HepG2 (cell line): Measurements from ENCODE around the gene LZTR1. TPM values are rescaled to one million over a fixed set of nuclear protein-coding genes. Genes with fewer than 3 reads are reported as not detected.

Experiments used
- ARHGAP35 ChIP-seq: sonication (generic); formaldehyde crosslinking; IDR thresholded peaks from 2 replicates; pipeline ENCODE4 v1.9.0; 2022; ENCODE audit warnings: mild to moderate bottlenecking, inconsistent platforms, moderate library complexity, missing genetic modification reagents, borderline replicate concordance
- GFI1 ChIP-seq: sonication (generic); formaldehyde crosslinking; IDR thresholded peaks from 2 replicates; pipeline ENCODE4 v1.5.0; 2020; ENCODE audit warnings: missing genetic modification reagents, mild to moderate bottlenecking, borderline replicate concordance
- HOXA5 ChIP-seq: sonication (generic); formaldehyde crosslinking; IDR thresholded peaks from 2 replicates; pipeline ENCODE4 v1.4.0; 2020; ENCODE audit warnings: missing genetic modification reagents
- ISL2 ChIP-seq: sonication (generic); formaldehyde crosslinking; IDR thresholded peaks from 2 replicates; pipeline ENCODE4 v1.5.0; 2020; ENCODE audit warnings: missing genetic modification reagents
- MZF1 ChIP-seq: sonication (generic); formaldehyde crosslinking; IDR thresholded peaks from 2 replicates; pipeline ENCODE4 v1.8.1; 2023; ENCODE audit warnings: mild to moderate bottlenecking, missing genetic modification reagents, borderline replicate concordance
- NPAS2 ChIP-seq: sonication (generic); formaldehyde crosslinking; IDR thresholded peaks from 2 replicates; pipeline ENCODE4 v1.8.0; 2022; ENCODE audit warnings: mild to moderate bottlenecking, missing genetic modification reagents, borderline replicate concordance
- ONECUT2 ChIP-seq: sonication (generic); formaldehyde crosslinking; IDR thresholded peaks from 2 replicates; pipeline ENCODE4 v1.4.0; 2020; ENCODE audit warnings: missing genetic modification reagents
- RARG ChIP-seq: sonication (generic); formaldehyde crosslinking; IDR thresholded peaks from 2 replicates; pipeline ENCODE4 v1.4.0; 2020; ENCODE audit warnings: low read depth, mild to moderate bottlenecking, missing genetic modification reagents
- REPIN1 ChIP-seq: sonication (generic); formaldehyde crosslinking; IDR thresholded peaks from 2 replicates; pipeline ENCODE4 v1.8.0; 2022; ENCODE audit warnings: missing genetic modification reagents, low read depth, mild to moderate bottlenecking, borderline replicate concordance
- RERE ChIP-seq: IDR thresholded peaks from 2 replicates; pipeline ENCODE4 v1.6.1; 2016; ENCODE audit warnings: low read depth, missing genetic modification reagents, missing compliant biosample characterization
- ZFYVE20 ChIP-seq: sonication (generic); formaldehyde crosslinking; IDR thresholded peaks from 2 replicates; pipeline ENCODE4 v1.8.0; 2023; ENCODE audit warnings: low read depth, mild to moderate bottlenecking, moderate library complexity, missing genetic modification reagents, borderline replicate concordance
- ZNF292 ChIP-seq: sonication (generic); formaldehyde crosslinking; IDR thresholded peaks from 2 replicates; pipeline ENCODE4 v1.8.1; 2022; ENCODE audit warnings: mild to moderate bottlenecking, low read depth, missing genetic modification reagents, borderline replicate concordance
- ZNF318 ChIP-seq: sonication (generic); formaldehyde crosslinking; IDR thresholded peaks from 2 replicates; pipeline ENCODE4 v1.4.0; 2020; ENCODE audit warnings: mild to moderate bottlenecking, missing genetic modification reagents
- ZNF432 ChIP-seq: sonication (generic); formaldehyde crosslinking; IDR thresholded peaks from 2 replicates; pipeline ENCODE4 v1.5.0; 2020; ENCODE audit warnings: missing genetic modification reagents, mild to moderate bottlenecking, borderline replicate concordance
- polyA plus RNA-seq, 8 experiments: library from polyadenylated mRNA; depleted of rRNA in 3 of 8; stranded (reverse) in 7 of 8; unstranded in 1 of 8; fragments of >200 nt; fragmentation: Illumina TruSeq in 4 of 8; extraction: Trizol in 4 of 8; gene quantifications; 2 replicates each; pipeline versions ENCODE4 v1.2.1 to v1.2.3, GENCODE V29; 2011 to 2016; ENCODE audit warnings: low read depth in 4 of 8, missing spikeins in 1 of 8, mixed read lengths in 1 of 8; ENCODE audit not compliant: insufficient read depth in 1 of 8
- total RNA-seq, 5 experiments: library from RNA; depleted of rRNA; stranded (reverse); fragments of >200 nt; fragmentation: Illumina TruSeq; extraction: Trizol; gene quantifications; 2 replicates each; pipeline ENCODE4 v1.2.3, GENCODE V29; 2016; ENCODE audit warnings: low read depth in 1 of 5

Gene LZTR1
- total and polyA plus RNA-seq, 2 of the 13 experiments (the other 11 are each of a cell fraction or from before 2014, with no cell fraction given) = 21.8 to 22.4 TPM

- 0 out of 2 replicates have a peak, but pooled peaks have one; percentile 4 for TF ChIP-seq REPIN1
- TF ChIP-seq RARG = no peak
- no peak for TF ChIP-seq MZF1
- TF ChIP-seq ARHGAP35 (CRISPR knock-in tag) = no peak
- peak; percentile 51; the same call in 1 of the 2 replicates for TF ChIP-seq ZNF318 (CRISPR knock-in tag)
- 0 out of 2 replicates have a peak, but pooled peaks have one; percentile 40 for TF ChIP-seq HOXA5 (CRISPR knock-in tag)
- no peak for TF ChIP-seq ONECUT2 (CRISPR knock-in tag)
- TF ChIP-seq RERE (CRISPR knock-in tag) = no peak
- TF ChIP-seq ZFYVE20 (CRISPR knock-in tag) = no peak
- 0 out of 2 replicates have a peak, but pooled peaks have one; percentile 20 for TF ChIP-seq GFI1 (CRISPR knock-in tag)
- TF ChIP-seq ZNF432 (CRISPR knock-in tag) = no peak
- TF ChIP-seq ISL2 (CRISPR knock-in tag) = no peak
- no peak for TF ChIP-seq ZNF292 (CRISPR knock-in tag)
- 0 out of 2 replicates have a peak, but pooled peaks have one; percentile 32 for TF ChIP-seq NPAS2 (CRISPR knock-in tag)
These were observed 30.1 kb upstream of the LZTR1 start (continued) for GRCh38 chr22:20951932-20952380.
